ENCODE measurements around the gene HOXD13.
A peak's percentile ranks its signal among the peaks of the same experiment; 100 is the strongest.

Gene HOXD13

DNA sequence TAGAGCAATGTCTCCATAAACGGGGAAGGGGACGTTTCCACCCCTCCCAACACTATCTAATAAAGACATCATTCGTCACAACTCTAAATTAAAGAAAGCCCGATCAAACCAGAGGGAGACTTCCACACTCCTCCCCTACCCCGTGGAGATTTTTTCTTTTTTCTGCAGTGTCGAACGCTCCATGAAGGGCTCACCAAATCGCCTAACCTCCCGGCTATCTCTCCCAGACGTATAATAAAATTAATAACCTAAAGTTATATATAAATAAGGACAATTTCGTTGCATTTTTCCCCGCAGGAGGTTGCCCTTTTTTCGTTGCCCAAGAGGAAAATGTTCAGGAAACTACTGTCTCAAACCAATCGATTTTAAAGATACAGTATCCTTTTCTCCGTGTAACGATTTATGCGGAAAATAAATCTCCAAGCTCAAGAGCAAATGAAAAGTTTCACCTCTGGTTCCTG, 11.1 kb upstream of the HOXD13 start:
- no peak for DNase-seq

DNA sequence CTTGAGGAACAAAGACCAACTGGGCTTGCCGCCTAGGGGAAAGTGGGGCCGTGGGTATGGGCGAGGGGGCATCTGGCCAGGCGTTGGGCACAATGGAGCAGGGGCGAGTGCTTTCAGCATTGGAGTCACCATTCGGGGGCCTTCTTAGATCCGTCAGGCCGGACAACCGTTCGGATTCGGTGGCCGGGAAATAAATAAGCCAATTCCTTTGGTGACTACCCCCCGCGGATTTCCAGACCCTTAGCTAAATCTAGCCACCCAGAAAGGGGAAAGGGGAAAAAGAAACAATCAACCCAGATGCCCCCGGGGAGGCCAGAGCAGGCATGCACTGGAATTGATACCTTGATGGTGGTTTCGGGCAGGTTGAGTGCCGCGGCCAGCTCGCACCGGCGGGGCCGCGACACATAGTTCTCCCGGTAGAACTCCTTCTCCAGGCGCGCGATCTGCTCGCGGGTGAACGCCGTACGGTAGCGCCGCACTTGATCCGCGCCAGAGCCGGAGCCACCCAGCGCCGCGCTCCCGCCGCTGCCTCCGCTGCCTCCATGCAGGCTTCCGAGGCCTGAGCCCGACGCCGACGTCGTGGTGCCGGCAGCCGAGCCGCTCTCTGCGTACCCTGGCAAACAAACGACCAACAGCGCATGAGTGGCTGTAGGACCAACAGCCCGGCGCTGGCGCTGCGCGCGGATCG, 10.5 kb upstream of the HOXD13 start:
- no peak for DNase-seq

GRCh38 chr2:176082525-176082823, 10.0 kb upstream of the HOXD13 start:
- no peak for DNase-seq

DNA sequence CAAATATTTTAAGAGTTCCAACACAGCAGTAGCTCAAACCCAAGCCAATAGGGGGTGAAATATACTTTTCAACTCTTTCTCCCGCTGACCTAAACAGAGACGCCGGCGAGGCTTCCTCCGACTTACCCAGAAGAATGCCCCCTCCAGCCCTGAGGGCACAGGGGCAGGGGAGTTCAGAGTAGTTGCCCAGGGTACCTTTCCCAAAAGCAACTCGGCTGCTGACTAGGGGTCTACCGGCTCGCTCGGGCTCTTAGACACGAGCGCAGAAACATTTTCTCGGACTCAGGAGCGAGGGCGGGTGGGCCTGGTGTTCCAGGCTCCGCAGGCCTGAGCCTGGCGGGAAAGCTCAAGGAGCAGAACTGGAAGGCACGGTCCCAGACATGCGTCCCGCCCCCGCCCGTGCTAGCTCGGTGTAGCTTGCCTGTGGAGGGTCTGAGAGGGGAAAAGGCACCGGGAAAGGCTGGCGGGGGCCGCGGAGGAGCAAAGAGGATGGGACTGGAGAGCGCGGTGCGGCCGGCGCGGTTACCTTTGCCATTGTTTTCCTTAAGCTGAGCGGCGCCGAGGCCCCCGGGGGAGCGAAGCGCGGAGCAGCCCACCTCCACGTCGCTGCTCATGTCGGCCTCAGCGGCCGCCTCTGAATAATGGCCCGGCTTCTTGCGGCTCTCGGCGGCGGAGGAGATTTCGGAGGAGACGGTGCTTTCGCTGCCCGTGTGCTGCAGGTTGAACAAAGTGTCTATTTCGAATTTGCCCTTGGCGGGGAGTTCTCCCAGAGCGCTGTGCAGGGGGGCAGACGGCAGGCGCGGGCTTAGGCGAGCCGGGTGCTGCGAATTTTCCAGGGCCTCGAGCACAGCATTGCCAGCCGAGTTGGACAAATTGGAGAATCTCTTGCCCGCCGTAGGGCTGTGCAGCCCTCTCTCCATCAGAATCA, 9.4 kb upstream of the HOXD13 start:
- no peak for DNase-seq

DNA sequence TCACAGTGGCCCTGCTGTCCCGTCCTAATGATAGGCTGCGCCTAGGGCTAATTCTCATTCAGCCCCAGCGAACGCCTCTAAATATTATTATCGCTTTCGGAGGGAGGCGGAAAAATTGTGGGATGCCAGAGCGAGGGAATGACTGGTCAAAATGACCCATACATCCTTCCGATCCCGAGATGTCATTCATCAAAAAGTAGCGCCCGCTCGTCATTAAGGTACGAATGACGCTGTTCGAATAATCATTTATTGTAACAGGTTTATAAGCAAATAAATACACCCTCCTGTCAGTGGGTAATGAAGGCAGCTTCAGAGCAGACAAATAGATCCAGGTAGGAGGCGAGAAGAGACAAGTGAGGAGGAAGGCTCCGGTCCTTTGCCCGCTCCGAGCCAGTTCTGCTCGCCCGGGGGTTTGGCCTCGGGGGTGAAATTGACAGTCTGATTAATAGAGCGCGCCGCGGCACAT, 8.7 kb upstream of the HOXD13 start, which contains the start of gene EVX2:
EVX2 (minus strand) TSS at position 167 of the 466 bp plus-strand sequence. CDS start 186 bp downstream, outside the sequence.
- no peak for DNase-seq

GRCh38 chr2:176084611-176085119, 7.9 kb upstream of the HOXD13 start:
- DNase-seq, result no peak

GRCh38 chr2:176085120-176085788, 7.3 kb upstream of the HOXD13 start:
- no peak for DNase-seq

- peak; percentile 60 for DNase-seq
Measured at GRCh38 chr2:176085861-176086771, 6.4 kb upstream of the HOXD13 start.

GRCh38 chr2:176087330-176088047, 5.0 kb upstream of the HOXD13 start:
- no peak for DNase-seq

DNA sequence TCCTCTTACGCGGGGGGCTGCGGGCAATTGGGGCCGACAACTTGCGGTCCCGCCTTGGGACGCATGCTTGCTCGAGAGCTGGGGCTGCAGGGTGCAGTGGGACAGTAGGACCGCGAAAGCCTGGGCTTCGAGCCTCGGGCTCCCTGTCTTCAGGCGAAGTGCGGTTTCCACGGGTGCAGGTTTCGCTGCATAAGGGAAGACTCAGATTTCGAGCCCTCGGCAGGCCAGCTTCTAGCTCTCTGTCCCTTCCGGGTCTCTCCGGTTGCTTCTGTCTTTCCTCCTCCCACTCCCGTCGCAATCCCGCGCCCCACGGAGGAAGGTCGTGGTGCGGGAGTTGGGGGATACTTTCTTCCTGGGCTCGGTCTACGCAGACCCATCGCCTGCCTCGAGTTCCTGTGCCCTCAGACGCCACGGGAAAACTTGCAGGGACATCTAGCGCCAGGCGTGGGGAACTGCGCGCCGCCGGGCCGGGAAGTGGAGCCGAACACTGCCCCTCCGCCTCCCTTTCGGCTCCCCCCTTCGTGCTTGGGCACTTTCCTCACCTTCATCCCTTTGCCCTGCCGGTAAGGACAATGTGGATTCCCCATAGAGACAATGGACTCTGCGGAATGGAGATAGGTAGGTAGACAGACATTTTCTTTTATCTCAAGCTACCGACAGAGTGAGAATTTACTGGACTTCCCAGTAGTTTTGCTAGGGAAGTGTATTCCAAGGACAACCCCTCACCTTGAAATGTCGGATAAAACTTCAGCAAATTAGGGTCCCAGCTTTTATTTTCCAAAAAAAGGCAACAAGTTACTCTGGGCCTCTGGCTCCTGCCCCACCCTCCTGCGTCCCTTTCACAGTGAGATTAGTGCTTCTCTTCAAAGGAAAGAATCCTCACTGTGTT, 4.2 kb upstream of the HOXD13 start:
- DNase-seq, result peak; percentile 38

DNA sequence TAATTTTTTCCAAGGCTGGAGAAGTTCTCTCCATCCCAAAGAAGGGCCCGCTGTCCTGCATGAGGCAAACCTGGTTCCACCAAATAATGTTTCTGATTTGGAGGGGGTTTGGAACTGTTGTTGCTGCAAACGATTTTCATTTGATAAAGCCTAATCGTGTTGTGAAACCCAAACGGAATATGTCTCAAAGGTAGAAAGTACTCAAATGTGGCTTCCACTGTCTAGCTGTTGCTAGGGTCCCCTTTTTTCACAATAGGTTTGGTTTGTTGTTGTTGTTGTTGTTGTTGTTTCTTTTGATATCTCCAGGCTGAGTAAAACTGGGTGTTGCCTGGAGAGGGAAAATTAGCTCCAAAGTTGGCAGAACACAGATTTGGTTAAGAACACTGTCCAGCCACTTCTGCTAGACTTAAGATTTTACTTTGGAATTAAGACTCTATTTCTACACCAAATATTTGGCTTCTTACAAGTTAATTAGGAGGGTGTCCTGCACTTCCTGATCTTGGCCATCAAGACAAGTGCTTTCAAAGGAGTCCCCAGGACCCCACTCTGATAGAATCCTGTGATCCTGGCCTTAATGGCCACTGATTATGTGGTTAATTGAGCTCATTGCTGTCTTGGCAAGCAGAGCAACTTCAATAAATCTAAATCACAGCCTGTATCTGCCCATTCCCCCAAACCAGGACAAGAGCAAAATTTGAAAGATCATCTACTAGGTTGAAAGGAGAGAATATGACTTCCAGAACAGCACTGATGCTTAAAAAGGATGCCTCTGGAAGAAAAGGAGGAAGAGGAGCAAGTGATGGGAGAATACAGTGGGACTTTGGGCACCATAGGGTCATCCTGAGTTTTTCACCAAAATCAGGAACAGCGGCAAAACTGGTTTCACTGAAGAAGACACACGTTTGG, 3.3 kb upstream of the HOXD13 start:
- no peak for DNase-seq

GRCh38 chr2:176089843-176090395, 2.6 kb upstream of the HOXD13 start:
- DNase-seq, result no peak

DNA sequence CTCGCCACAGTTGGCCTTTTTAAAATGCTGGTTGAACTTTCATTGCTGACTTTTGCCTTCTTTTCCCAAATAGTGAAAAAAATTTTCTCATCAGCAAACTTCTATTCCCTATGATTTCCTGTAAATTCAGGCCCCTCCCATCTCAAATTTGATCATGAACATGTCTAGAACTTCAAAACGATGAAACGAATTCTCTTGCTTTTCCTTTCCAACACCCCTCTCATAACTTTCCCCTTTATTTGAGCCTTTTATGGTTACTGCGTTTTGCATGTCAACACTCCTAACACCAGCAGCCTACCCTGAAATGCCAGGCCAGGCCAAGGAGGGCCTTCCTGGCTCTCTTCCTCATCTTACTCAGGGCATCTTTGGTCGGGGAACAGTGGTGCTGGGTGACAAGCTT, 1.7 kb upstream of the HOXD13 start:
- DNase-seq, result no peak

GRCh38 chr2:176091329-176092258, 927 bp upstream of the HOXD13 start:
- no peak for DNase-seq

DNA sequence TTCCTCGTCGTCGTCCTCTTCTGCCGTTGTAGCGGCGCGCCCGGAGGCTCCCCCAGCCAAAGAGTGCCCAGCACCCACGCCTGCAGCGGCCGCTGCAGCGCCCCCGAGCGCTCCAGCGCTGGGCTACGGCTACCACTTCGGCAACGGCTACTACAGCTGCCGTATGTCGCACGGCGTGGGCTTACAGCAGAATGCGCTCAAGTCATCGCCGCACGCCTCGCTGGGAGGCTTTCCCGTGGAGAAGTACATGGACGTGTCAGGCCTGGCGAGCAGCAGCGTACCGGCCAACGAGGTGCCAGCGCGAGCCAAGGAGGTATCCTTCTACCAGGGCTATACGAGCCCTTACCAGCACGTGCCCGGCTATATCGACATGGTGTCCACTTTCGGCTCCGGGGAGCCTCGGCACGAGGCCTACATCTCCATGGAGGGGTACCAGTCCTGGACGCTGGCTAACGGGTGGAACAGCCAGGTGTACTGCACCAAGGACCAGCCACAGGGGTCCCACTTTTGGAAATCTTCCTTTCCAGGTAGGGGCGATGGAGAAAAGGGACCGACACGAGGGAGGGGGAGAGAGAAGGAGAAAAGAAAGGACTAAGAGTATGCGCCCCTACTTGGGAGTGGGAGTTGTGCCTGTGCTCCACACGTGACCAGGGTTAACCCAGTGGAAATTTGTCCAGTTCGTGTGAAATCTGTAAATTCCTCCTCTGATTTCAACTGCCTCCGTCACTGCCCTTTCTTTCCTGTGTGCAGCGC, 800 bp downstream of the HOXD13 start:
- DNase-seq, result peak; percentile 20

- no peak for DNase-seq
Measured at GRCh38 chr2:176093898-176094249, 1.4 kb downstream of the HOXD13 start.

DNA sequence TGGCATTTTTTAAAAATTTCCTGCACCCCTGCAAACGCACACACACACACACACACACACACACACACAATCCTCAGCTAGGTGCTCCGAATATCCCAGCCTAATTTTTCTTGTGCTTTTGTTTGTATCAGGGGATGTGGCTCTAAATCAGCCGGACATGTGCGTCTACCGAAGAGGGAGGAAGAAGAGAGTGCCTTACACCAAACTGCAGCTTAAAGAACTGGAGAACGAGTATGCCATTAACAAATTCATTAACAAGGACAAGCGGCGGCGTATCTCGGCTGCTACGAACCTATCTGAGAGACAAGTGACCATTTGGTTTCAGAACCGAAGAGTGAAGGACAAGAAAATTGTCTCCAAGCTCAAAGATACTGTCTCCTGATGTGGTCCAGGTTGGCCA, 1.8 kb downstream of the HOXD13 start:
- no peak for DNase-seq
